OCI-LY7 (cell line): Measurements from ENCODE around the gene DHX57. TPM values are rescaled to one million over a fixed set of nuclear protein-coding genes. Genes with fewer than 3 reads are reported as not detected.

ENCODE experiments used
- BruUV-seq: library from RNA; stranded (reverse); fragments of 400-500 nt; replicated peaks from 2 replicates; lab custom pipeline; 2021; lab: Mats Ljungman, UMichigan
- CTCF ChIA-PET: fragments of 300-600 bp; sonication (Branson Sonifier 250); formaldehyde crosslinking; loops from one replicate; lab custom pipeline; 2022; ENCODE audit warnings: antibody characterized with exemption; ENCODE audit not compliant: unreplicated experiment; lab: Charles Lee
- POLR2A ChIA-PET: fragments of 300-600 bp; sonication (Branson Sonifier 250); formaldehyde crosslinking; loops from one replicate; lab custom pipeline; 2022; ENCODE audit warnings: antibody characterized with exemption; lab: Charles Lee
- DNase-seq: peaks from one replicate; pipeline ENCODE4 v3.0.0-alpha.2; 2015; ENCODE audit warnings: low spot score
- H2AFZ ChIP-seq: fragments of 200-600 bp; sonication (generic), shearing (Covaris generic); 2 replicates; pipeline ENCODE4 v1.6.1; 2014; ENCODE audit warnings: mild to moderate bottlenecking, antibody characterized with exemption, low read length, moderate library complexity
- H3K27ac ChIP-seq: fragments of 200-600 bp; sonication (generic); 2 replicates; pipeline ENCODE4 v1.5.1; 2014; ENCODE audit warnings: mixed run types, low read depth, mild to moderate bottlenecking, moderate library complexity, low read length, inconsistent platforms; ENCODE audit not compliant: poor library complexity, severe bottlenecking
- H3K36me3 ChIP-seq: fragments of 200-600 bp; sonication (generic); 2 replicates; pipeline ENCODE4 v1.6.1; 2014; ENCODE audit warnings: mild to moderate bottlenecking, antibody characterized with exemption, low read length, moderate library complexity, mixed read lengths; ENCODE audit not compliant: insufficient read depth
- H3K4me1 ChIP-seq: fragments of 200-600 bp; sonication (generic); 2 replicates; pipeline ENCODE4 v1.5.1; 2014; ENCODE audit warnings: mild to moderate bottlenecking, low read length; ENCODE audit not compliant: insufficient read depth, poor library complexity, severe bottlenecking
- H3K4me2 ChIP-seq: fragments of 200-600 bp; sonication (generic); 2 replicates; pipeline ENCODE4 v1.6.1; 2014; ENCODE audit warnings: mild to moderate bottlenecking, low read length
- H3K4me3 ChIP-seq: fragments of 200-600 bp; sonication (generic); 2 replicates; pipeline ENCODE4 v1.5.1; 2014; ENCODE audit warnings: mild to moderate bottlenecking, low read depth, low read length; ENCODE audit not compliant: poor library complexity, severe bottlenecking
- H3K79me2 ChIP-seq: fragments of 200-600 bp; sonication (generic); 2 replicates; pipeline ENCODE4 v1.6.1; 2016; ENCODE audit warnings: low read depth, mild to moderate bottlenecking, low read length, moderate library complexity, mixed read lengths; ENCODE audit not compliant: insufficient read depth
- H3K9me2 ChIP-seq: fragments of 200-600 bp; sonication (generic); 2 replicates; pipeline ENCODE4 v1.6.1; 2016; ENCODE audit warnings: mild to moderate bottlenecking, low read length, mixed read lengths; ENCODE audit not compliant: insufficient read depth
- H3K9me3 ChIP-seq: fragments of 200-600 bp; sonication (generic); 2 replicates; pipeline ENCODE4 v1.6.1; 2014; ENCODE audit warnings: mild to moderate bottlenecking, mixed run types, low read length, mixed read lengths
- H4K20me1 ChIP-seq: fragments of 200-600 bp; sonication (generic); 2 replicates; pipeline ENCODE4 v1.6.1; 2014; ENCODE audit warnings: mild to moderate bottlenecking, antibody characterized with exemption, low read length, moderate library complexity, mixed read lengths; ENCODE audit not compliant: insufficient read depth
- CTCF ChIP-seq: fragments of 200-600 bp; sonication (generic); conservative IDR thresholded peaks from 2 replicates; pipeline ENCODE4 v1.5.1; 2014; ENCODE audit warnings: mild to moderate bottlenecking, antibody characterized with exemption, low read length, moderate library complexity, mixed read lengths
- EZH2phosphoT487 ChIP-seq: fragments of 200-600 bp; sonication (generic); IDR thresholded peaks from 2 replicates; pipeline ENCODE4 v1.6.1; 2018; ENCODE audit warnings: low read depth, borderline replicate concordance, mild to moderate bottlenecking, mixed run types, antibody characterized with exemption, low read length, moderate library complexity, mixed read lengths
- intact Hi-C: fragments of 100-400 bp; cut with micrococcal nuclease; formaldehyde crosslinking; loops from one replicate; pipeline ENCODE4 v1.10.0; 2022; ENCODE audit not compliant: unreplicated experiment
- total RNA-seq, 2 experiments: library from RNA; depleted of rRNA in 1 of 2; stranded (reverse); fragments of >200 nt in 1 of 2; shearing (Covaris generic) in 1 of 2; gene quantifications; 2 replicates each; pipeline ENCODE4 v1.2.3, GENCODE V29; 2014 to 2022

The DHX57 gene
- total RNA-seq, 2 experiments from 2014 or later: 14.6 to 17.7 TPM

- no peak overlapping the region for H2AFZ ChIP-seq
- no peak overlapping the region for H3K4me3 ChIP-seq
- no peaks in the 10 kb centered on the region for H3K9me2 ChIP-seq
- peaks cover 35% of the 10 kb centered on the region for H3K36me3 ChIP-seq
- intact Hi-C loops: no loop called here
- no peaks in the 10 kb centered on the region for H3K79me2 ChIP-seq
- no peaks in the 10 kb centered on the region for H3K9me3 ChIP-seq
- no peaks in the 10 kb centered on the region for H4K20me1 ChIP-seq
- ChIA-PET CTCF (no interaction called here), POLR2A (interaction anchor here (0.5 to 1.6 kb wide), 3 partner anchors 20 to 238 kb away, joined by 3 to 6 read pairs (median 3); no protein-coding TSS in a partner anchor)
- no peaks in the 10 kb centered on the region for H3K4me1 ChIP-seq
- no peak overlapping the region for H3K4me2 ChIP-seq
- TF ChIP-seq EZH2phosphoT487 (no peak), CTCF (no peak)
- BruUV-seq: no TSS peak
- no peak for DNase-seq
- no peak overlapping the region for H3K27ac ChIP-seq
These were observed 49.8 kb downstream of the DHX57 start for GRCh38 chr2:38825956-38826355.

GRCh38 chr2:38824906-38825305 is 50.8 kb downstream of the DHX57 start:
- peaks cover 37% of the 10 kb centered on the region for H3K36me3 ChIP-seq

More at GRCh38 chr2:38824906-38825305, 50.8 kb downstream of the DHX57 start:
- no peaks in the 10 kb centered on the region for H3K9me2 ChIP-seq
- no peak overlapping the region for H3K4me3 ChIP-seq
- no peaks in the 10 kb centered on the region for H4K20me1 ChIP-seq
- no peak overlapping the region for H3K27ac ChIP-seq
- H2AFZ ChIP-seq: no peak overlapping the region
- TF ChIP-seq EZH2phosphoT487: no peak
- no peak for TF ChIP-seq CTCF
- ChIA-PET CTCF (no interaction called here), POLR2A (interaction anchor here (1.0 to 1.6 kb wide), 2 partner anchors 19 to 223 kb away, joined by 3 to 6 read pairs; no protein-coding TSS in a partner anchor)
- BruUV-seq: no TSS peak
- intact Hi-C loops: no loop called here
- no peak for DNase-seq
- no peaks in the 10 kb centered on the region for H3K9me3 ChIP-seq
- no peaks in the 10 kb centered on the region for H3K79me2 ChIP-seq
- H3K4me1 ChIP-seq: no peaks in the 10 kb centered on the region
- no peak overlapping the region for H3K4me2 ChIP-seq
